ENCODE results near the gene DNAL1. TPM values are rescaled to one million over a fixed set of nuclear protein-coding genes. Genes with fewer than 3 reads are reported as not detected.

Gene DNAL1
- total RNA-seq, 1 donor from 2014 or later = 13.1 TPM

- TF ChIP-seq CTCF (IDR thresholded peaks at IDR 0.05; ENCODE audit: unreplicated experiment) = no peak
- Mint-ChIP-seq H3K27ac (ENCODE audit: unreplicated experiment) (no peak overlapping the region), H3K27me3 (ENCODE audit: unreplicated experiment) (peaks cover under 1% of the 10 kb centered on the region), H3K4me3 (ENCODE audit: unreplicated experiment) (no peak overlapping the region), H3K4me1 (ENCODE audit: unreplicated experiment) (peaks cover 30% of the 10 kb centered on the region), H3K36me3 (ENCODE audit: low read depth, unreplicated experiment) (peaks cover 61% of the 10 kb centered on the region), H3K9me3 (ENCODE audit: unreplicated experiment) (no peaks in the 10 kb centered on the region)
- no peak for DNase-seq (ENCODE audit: low spot score)
Observed at GRCh38 chr14:73725116-73726024, 80.6 kb downstream of the DNAL1 start.

DNA sequence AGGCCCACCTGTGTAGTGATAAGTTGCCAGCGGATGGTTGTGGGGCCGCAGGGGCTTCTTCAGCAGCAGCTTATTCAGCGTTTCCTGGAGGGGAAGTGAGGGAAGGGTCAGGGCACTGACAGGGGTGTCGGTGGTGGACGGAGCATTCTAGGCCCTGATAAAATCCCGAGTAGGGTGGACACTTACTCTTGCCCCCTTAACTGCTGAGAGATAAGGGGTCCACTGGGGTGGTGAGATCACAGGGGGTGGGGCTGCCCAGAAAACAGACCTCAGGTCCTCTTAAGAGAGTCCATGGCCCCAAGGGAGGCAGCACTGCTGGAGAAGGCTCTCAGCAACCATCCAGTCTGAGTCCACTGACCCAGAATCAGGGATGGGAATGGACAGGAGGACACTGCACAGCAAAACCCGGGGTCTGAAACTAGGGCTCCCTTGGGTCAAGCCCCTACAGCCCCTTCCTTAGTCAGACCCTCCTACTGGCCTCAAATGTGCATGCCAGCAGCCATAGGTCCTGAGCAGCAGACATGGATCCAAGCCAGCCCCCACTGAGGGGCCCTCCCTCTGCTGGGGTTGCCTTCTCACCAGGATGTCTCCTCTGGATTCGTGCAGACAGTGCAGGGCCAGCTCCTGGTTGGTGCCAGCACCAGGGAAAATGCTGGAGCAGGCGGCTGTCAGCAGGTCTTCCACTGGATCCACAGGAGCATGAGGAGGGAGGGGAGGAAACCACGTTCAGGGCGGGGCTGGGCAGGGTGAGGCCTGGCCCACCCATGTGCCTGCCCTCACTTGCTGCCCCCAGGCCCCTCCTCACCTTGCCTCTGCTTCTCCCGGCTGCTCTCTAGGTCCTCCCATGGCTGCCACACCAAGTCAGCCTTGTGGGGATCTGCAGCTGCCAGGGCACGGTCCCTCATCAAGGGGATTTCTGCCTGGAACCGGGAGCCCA lies 81.5 kb downstream of the DNAL1 start:
- Mint-ChIP-seq H3K27ac (ENCODE audit: unreplicated experiment) (no peak overlapping the region), H3K9me3 (ENCODE audit: unreplicated experiment) (no peaks in the 10 kb centered on the region), H3K36me3 (ENCODE audit: low read depth, unreplicated experiment) (peaks cover 61% of the 10 kb centered on the region), H3K4me3 (ENCODE audit: unreplicated experiment) (no peak overlapping the region), H3K4me1 (ENCODE audit: unreplicated experiment) (peaks cover 30% of the 10 kb centered on the region), H3K27me3 (ENCODE audit: unreplicated experiment) (peaks cover 2% of the 10 kb centered on the region)
- TF ChIP-seq CTCF (IDR thresholded peaks at IDR 0.05; ENCODE audit: unreplicated experiment) = no peak
- DNase-seq (ENCODE audit: low spot score) = no peak

- no peak for TF ChIP-seq CTCF (IDR thresholded peaks at IDR 0.05; ENCODE audit: unreplicated experiment)
- no peak overlapping the region for H3K27ac Mint-ChIP-seq (ENCODE audit: unreplicated experiment)
- DNase-seq (ENCODE audit: low spot score) = no peak
- peaks cover 55% of the 10 kb centered on the region for H3K36me3 Mint-ChIP-seq (ENCODE audit: low read depth, unreplicated experiment)
- peaks cover 2% of the 10 kb centered on the region for H3K27me3 Mint-ChIP-seq (ENCODE audit: unreplicated experiment)
- H3K4me1 Mint-ChIP-seq (ENCODE audit: unreplicated experiment) = peaks cover 30% of the 10 kb centered on the region
- H3K4me3 Mint-ChIP-seq (ENCODE audit: unreplicated experiment) = no peak overlapping the region
- H3K9me3 Mint-ChIP-seq (ENCODE audit: unreplicated experiment) = no peaks in the 10 kb centered on the region
Observed at GRCh38 chr14:73727166-73727565, 82.4 kb downstream of the DNAL1 start.

- Mint-ChIP-seq H3K27ac (ENCODE audit: unreplicated experiment) (no peak overlapping the region), H3K4me3 (ENCODE audit: unreplicated experiment) (peak overlapping the region; percentile 34), H3K9me3 (ENCODE audit: unreplicated experiment) (no peaks in the 10 kb centered on the region), H3K4me1 (ENCODE audit: unreplicated experiment) (peaks cover 28% of the 10 kb centered on the region), H3K36me3 (ENCODE audit: low read depth, unreplicated experiment) (peaks cover 42% of the 10 kb centered on the region), H3K27me3 (ENCODE audit: unreplicated experiment) (peaks cover 2% of the 10 kb centered on the region)
- TF ChIP-seq CTCF (IDR thresholded peaks at IDR 0.05; ENCODE audit: unreplicated experiment) = peak; percentile 93
- peak; percentile 95 for DNase-seq (ENCODE audit: low spot score)
Observed at GRCh38 chr14:73728717-73729330, 84.0 kb downstream of the DNAL1 start.

All from endothelial cell (in vitro differentiated cells).